Measurements from ENCODE around the gene NHS.

The NHS gene

GRCh38 chrX:17668929-17669328 lies 293.9 kb downstream of the NHS start:
- no peak for DNase-seq (ENCODE audit: insufficient read length, low spot score)
- FAIRE-seq, result no peak
- TF ChIP-seq CTCF (IDR thresholded peaks at IDR 0.05; ENCODE audit: insufficient read depth, missing control alignments), result no peak

- DNase-seq (ENCODE audit: insufficient read length, low spot score), result no peak
- no peak for FAIRE-seq
- TF ChIP-seq CTCF (IDR thresholded peaks at IDR 0.05; ENCODE audit: insufficient read depth, missing control alignments), result no peak
These were observed 294.5 kb downstream of the NHS start for GRCh38 chrX:17669458-17669857.

GRCh38 chrX:17669891-17670290 lies 294.9 kb downstream of the NHS start:
- TF ChIP-seq CTCF (IDR thresholded peaks at IDR 0.05; ENCODE audit: insufficient read depth, missing control alignments), result no peak
- no peak for DNase-seq (ENCODE audit: insufficient read length, low spot score)
- FAIRE-seq, result no peak

GRCh38 chrX:17670874-17671273 lies 295.9 kb downstream of the NHS start:
- TF ChIP-seq CTCF (IDR thresholded peaks at IDR 0.05; ENCODE audit: insufficient read depth, missing control alignments), result no peak
- FAIRE-seq (no peak), DNase-seq (ENCODE audit: insufficient read length, low spot score) (no peak)

GRCh38 chrX:17674601-17675000 lies 299.6 kb downstream of the NHS start:
- TF ChIP-seq CTCF (IDR thresholded peaks at IDR 0.05; ENCODE audit: insufficient read depth, missing control alignments), result no peak
- FAIRE-seq, result no peak
- no peak for DNase-seq (ENCODE audit: insufficient read length, low spot score)

GRCh38 chrX:17679261-17679660 lies 304.3 kb downstream of the NHS start:
- FAIRE-seq, result no peak
- TF ChIP-seq CTCF (IDR thresholded peaks at IDR 0.05; ENCODE audit: insufficient read depth, missing control alignments), result no peak
- DNase-seq (ENCODE audit: insufficient read length, low spot score), result no peak

GRCh38 chrX:17679820-17680219 lies 304.8 kb downstream of the NHS start:
- no peak for FAIRE-seq
- TF ChIP-seq CTCF (IDR thresholded peaks at IDR 0.05; ENCODE audit: insufficient read depth, missing control alignments), result no peak
- DNase-seq (ENCODE audit: insufficient read length, low spot score), result no peak

Data from D721Med (cell line).